ENCODE results near the gene VPS13A.

The VPS13A gene

DNA sequence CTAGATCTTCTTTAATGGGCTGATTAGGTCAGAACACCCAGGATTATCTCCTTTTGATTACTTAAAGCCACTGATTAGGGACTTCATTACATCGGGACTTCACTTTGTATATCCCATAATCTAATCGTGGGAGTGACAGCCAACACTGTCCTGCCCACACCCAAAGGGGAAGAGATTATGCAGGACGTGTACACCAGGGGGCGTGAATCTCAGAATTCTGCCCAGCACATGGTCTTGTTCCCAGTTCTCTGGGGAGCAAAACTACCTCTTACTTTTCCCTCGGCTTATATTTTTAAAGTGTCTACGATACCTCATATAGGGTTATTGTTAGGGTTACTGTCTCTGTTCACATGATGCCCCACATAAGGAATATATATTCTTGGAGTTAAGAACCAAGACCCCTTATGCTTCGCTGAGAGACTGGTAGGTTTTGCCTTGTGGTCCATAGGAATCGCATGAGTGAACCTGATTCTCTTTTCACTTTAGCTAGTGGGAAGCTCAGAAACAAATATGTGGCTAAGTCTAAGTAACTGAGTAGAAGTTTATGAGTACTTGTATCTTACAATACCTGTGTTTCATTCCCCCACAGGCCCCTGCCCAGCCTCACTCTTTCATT, 278.1 kb downstream of the VPS13A start:
- H3K27me3 ChIP-seq (ENCODE audit: insufficient read depth, insufficient read length) = no peaks in the 10 kb centered on the region
- no peak overlapping the region for H3K9ac ChIP-seq (ENCODE audit: insufficient read length, low read depth)
- no peak overlapping the region for H3K4me3 ChIP-seq (ENCODE audit: insufficient read length, low read depth)
- H3K36me3 ChIP-seq (ENCODE audit: insufficient read depth, insufficient read length, low read length) = no peaks in the 10 kb centered on the region
- H3K4me1 ChIP-seq (ENCODE audit: insufficient read depth, insufficient read length) = peaks cover 2% of the 10 kb centered on the region
- H3K9me3 ChIP-seq (ENCODE audit: insufficient read depth, low read length) = no peaks in the 10 kb centered on the region
- TF ChIP-seq YY1 (IDR thresholded peaks at IDR 0.05; ENCODE audit: insufficient read depth, insufficient read length) (no peak), ZNF274 (IDR thresholded peaks at IDR 0.05; ENCODE audit: low read depth, low read length) (no peak), SUZ12 (IDR thresholded peaks at IDR 0.05; ENCODE audit: extremely low read depth, insufficient read depth, insufficient read length) (no peak)
- no peak for DNase-seq (ENCODE audit: low read depth, low spot score)

DNA sequence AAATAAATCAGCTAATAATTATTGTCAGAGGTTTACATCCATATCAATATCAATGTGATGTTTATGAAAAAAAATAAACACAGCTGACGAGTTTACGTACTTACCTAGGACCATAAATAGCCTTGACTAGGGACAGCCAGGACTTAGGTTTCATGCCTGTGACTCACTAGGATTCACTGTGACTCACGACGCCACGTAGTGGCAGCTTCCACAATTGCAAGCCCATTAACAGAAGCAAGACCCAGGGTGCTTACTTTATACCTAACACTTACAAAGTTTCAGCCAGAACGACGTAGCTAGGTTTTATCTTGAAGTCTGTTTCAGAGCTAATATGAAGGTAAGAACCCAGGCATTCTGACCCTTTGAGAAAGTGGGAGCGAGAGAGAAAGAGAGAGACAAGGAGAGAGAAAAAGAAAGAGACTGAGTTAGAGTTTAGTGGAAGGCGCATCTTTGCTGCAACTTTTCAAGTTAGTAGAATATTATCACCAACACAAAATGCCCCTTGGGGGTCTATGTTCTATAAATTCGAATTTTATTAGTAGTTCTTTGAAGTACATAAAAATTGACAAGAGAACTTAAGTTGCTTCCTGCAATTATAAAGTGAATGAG, 279.6 kb downstream of the VPS13A start:
- no peaks in the 10 kb centered on the region for H3K9me3 ChIP-seq (ENCODE audit: insufficient read depth, low read length)
- TF ChIP-seq SUZ12 (IDR thresholded peaks at IDR 0.05; ENCODE audit: extremely low read depth, insufficient read depth, insufficient read length) = no peak
- no peak overlapping the region for H3K4me3 ChIP-seq (ENCODE audit: insufficient read length, low read depth)
- no peak overlapping the region for H3K9ac ChIP-seq (ENCODE audit: insufficient read length, low read depth)
- no peaks in the 10 kb centered on the region for H3K27me3 ChIP-seq (ENCODE audit: insufficient read depth, insufficient read length)
- peaks cover 2% of the 10 kb centered on the region for H3K4me1 ChIP-seq (ENCODE audit: insufficient read depth, insufficient read length)
- H3K36me3 ChIP-seq (ENCODE audit: insufficient read depth, insufficient read length, low read length) = no peaks in the 10 kb centered on the region
- DNase-seq (ENCODE audit: low read depth, low spot score) = peak; percentile 93

DNA sequence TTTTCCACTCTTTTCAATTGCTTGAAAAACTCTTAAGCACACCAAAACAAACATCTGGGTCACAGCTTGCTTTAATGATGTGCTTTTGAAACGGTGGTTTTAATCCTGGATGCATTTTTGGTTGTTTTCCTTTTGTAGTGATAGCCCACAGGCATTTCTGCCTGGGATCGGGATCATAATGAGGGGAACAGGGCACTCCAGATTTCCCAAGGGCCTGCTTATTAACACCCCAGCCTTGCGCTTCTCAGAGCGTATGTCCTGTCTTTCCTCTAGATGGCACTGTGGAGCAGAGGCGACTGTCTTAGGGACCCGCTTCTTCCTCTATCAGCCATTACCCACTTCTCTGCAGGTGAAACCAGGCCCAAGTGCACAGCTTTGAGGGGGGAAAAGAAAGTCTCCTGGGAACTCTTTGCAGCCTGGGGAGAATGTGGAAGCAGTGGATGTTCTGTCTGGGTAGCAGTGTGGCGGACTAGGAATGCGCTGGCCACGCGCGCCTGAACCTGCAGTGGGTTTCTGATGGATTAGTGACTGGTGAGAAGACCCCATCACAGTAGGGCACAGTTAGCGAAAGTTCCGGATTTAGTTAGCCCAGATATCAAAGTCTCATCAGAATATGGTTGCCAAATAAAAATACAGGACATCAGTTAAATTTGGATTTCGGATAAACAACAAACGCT, 280.7 kb downstream of the VPS13A start:
- Histone ChIP-seq H3K9me3 (ENCODE audit: insufficient read depth, low read length) (no peaks in the 10 kb centered on the region), H3K27me3 (ENCODE audit: insufficient read depth, insufficient read length) (no peaks in the 10 kb centered on the region), H3K9ac (ENCODE audit: insufficient read length, low read depth) (no peak overlapping the region), H3K36me3 (ENCODE audit: insufficient read depth, insufficient read length, low read length) (no peaks in the 10 kb centered on the region), H3K4me3 (ENCODE audit: insufficient read length, low read depth) (no peak overlapping the region), H3K4me1 (ENCODE audit: insufficient read depth, insufficient read length) (peaks cover 2% of the 10 kb centered on the region)
- TF ChIP-seq ZNF274 (IDR thresholded peaks at IDR 0.05; ENCODE audit: low read depth, low read length) (no peak), SUZ12 (IDR thresholded peaks at IDR 0.05; ENCODE audit: extremely low read depth, insufficient read depth, insufficient read length) (no peak), YY1 (IDR thresholded peaks at IDR 0.05; ENCODE audit: insufficient read depth, insufficient read length) (no peak)
- peak; percentile 68 for DNase-seq (ENCODE audit: low read depth, low spot score)

DNA sequence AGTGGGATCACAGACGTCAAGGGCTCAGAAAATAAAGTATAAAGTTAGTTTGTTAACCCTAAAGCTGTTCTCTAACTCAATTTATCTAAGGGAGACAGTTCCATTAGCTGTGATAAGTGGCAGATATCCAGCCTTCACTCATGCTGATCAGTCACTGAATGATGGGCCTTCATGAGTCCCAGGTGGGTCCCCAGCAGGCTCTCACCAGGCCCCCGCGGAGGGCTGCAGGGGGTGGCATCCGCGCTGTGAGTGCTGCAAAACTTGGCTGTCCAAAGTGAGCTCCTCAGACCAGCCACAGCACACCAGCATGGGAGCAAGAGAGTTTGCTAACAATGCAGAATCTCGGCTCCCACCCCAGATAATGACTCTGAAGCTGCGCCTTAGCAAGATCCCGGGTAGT, 283.6 kb downstream of the VPS13A start:
- Histone ChIP-seq H3K4me1 (ENCODE audit: insufficient read depth, insufficient read length) (peaks cover 2% of the 10 kb centered on the region), H3K27me3 (ENCODE audit: insufficient read depth, insufficient read length) (no peaks in the 10 kb centered on the region), H3K4me3 (ENCODE audit: insufficient read length, low read depth) (no peak overlapping the region), H3K9me3 (ENCODE audit: insufficient read depth, low read length) (no peaks in the 10 kb centered on the region), H3K36me3 (ENCODE audit: insufficient read depth, insufficient read length, low read length) (no peaks in the 10 kb centered on the region), H3K9ac (ENCODE audit: insufficient read length, low read depth) (no peak overlapping the region)
- DNase-seq (ENCODE audit: low read depth, low spot score) = no peak
- TF ChIP-seq SUZ12 (IDR thresholded peaks at IDR 0.05; ENCODE audit: extremely low read depth, insufficient read depth, insufficient read length) = no peak
- no peak for TF ChIP-seq ZNF274 (IDR thresholded peaks at IDR 0.05; ENCODE audit: low read depth, low read length)
- no peak for TF ChIP-seq YY1 (IDR thresholded peaks at IDR 0.05; ENCODE audit: insufficient read depth, insufficient read length)

DNA sequence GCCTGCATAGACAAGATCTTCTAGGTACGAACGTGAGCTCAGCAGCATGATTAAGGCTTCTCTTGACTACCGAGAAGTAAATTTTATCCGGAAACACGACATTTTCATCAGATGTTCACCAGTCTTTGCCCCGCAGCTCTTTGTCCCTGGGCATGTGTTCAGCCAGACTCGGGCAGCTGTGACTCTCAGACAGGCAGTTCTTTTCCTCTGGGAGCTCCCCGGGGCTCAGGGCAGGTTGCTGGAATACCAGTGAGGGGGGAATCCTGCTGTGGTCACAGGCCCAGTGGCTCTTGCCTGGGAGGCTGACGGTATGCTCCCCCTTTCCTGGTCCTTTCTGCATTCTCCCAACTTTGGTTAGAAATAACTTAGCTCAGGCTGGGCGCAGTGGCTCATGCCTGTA, 284.7 kb downstream of the VPS13A start:
- TF ChIP-seq YY1 (IDR thresholded peaks at IDR 0.05; ENCODE audit: insufficient read depth, insufficient read length) (no peak), ZNF274 (IDR thresholded peaks at IDR 0.05; ENCODE audit: low read depth, low read length) (no peak), SUZ12 (IDR thresholded peaks at IDR 0.05; ENCODE audit: extremely low read depth, insufficient read depth, insufficient read length) (no peak)
- DNase-seq (ENCODE audit: low read depth, low spot score) = no peak
- no peaks in the 10 kb centered on the region for H3K36me3 ChIP-seq (ENCODE audit: insufficient read depth, insufficient read length, low read length)
- no peaks in the 10 kb centered on the region for H3K4me1 ChIP-seq (ENCODE audit: insufficient read depth, insufficient read length)
- H3K9ac ChIP-seq (ENCODE audit: insufficient read length, low read depth) = no peak overlapping the region
- H3K4me3 ChIP-seq (ENCODE audit: insufficient read length, low read depth) = no peak overlapping the region
- no peaks in the 10 kb centered on the region for H3K27me3 ChIP-seq (ENCODE audit: insufficient read depth, insufficient read length)
- H3K9me3 ChIP-seq (ENCODE audit: insufficient read depth, low read length) = no peaks in the 10 kb centered on the region

DNA sequence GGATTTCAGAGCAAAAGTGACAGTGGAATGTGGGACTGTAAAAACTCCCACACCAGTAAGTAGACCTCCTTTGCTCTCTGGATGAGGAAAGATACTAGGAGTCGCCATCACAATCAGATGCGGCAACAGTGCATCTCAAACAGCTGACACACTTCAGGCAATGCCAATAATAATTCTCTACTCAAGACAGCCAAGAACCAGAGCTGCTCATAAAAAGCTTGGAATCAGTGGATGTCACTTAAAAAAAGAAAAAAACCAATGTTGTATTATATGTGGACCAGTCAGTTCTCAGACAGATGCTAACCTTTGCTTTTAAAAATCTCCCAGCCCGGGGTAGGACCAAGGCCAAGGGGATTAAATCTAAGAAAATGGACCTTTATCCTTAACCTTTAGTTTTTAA, 285.8 kb downstream of the VPS13A start:
- no peaks in the 10 kb centered on the region for H3K27me3 ChIP-seq (ENCODE audit: insufficient read depth, insufficient read length)
- no peak for TF ChIP-seq YY1 (IDR thresholded peaks at IDR 0.05; ENCODE audit: insufficient read depth, insufficient read length)
- TF ChIP-seq SUZ12 (IDR thresholded peaks at IDR 0.05; ENCODE audit: extremely low read depth, insufficient read depth, insufficient read length) = no peak
- no peak for TF ChIP-seq ZNF274 (IDR thresholded peaks at IDR 0.05; ENCODE audit: low read depth, low read length)
- H3K36me3 ChIP-seq (ENCODE audit: insufficient read depth, insufficient read length, low read length) = no peaks in the 10 kb centered on the region
- no peaks in the 10 kb centered on the region for H3K9me3 ChIP-seq (ENCODE audit: insufficient read depth, low read length)
- no peak overlapping the region for H3K9ac ChIP-seq (ENCODE audit: insufficient read length, low read depth)
- no peaks in the 10 kb centered on the region for H3K4me1 ChIP-seq (ENCODE audit: insufficient read depth, insufficient read length)
- DNase-seq (ENCODE audit: low read depth, low spot score) = no peak
- no peak overlapping the region for H3K4me3 ChIP-seq (ENCODE audit: insufficient read length, low read depth)

DNA sequence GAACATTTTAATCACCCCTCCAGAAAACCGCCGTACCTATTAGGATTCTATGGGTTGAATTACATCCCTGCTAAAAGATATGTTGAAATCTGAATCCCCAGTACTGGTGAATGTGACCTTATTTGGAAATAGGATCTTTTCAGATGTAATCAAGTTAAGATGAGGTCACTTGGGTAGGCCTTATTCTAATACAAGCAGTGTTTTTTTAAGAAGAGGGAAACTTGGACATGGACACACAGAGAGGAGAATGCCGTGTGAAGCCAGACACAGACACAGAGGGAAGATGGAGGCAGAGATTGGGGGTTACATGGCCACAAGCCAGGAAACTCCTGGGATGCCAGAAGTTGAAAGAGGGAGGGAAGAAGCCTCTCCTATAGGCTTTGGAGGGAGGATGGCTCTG, 287.3 kb downstream of the VPS13A start:
- no peaks in the 10 kb centered on the region for H3K27me3 ChIP-seq (ENCODE audit: insufficient read depth, insufficient read length)
- no peak overlapping the region for H3K9ac ChIP-seq (ENCODE audit: insufficient read length, low read depth)
- no peaks in the 10 kb centered on the region for H3K36me3 ChIP-seq (ENCODE audit: insufficient read depth, insufficient read length, low read length)
- no peak for DNase-seq (ENCODE audit: low read depth, low spot score)
- no peaks in the 10 kb centered on the region for H3K4me1 ChIP-seq (ENCODE audit: insufficient read depth, insufficient read length)
- TF ChIP-seq YY1 (IDR thresholded peaks at IDR 0.05; ENCODE audit: insufficient read depth, insufficient read length) (no peak), ZNF274 (IDR thresholded peaks at IDR 0.05; ENCODE audit: low read depth, low read length) (no peak), SUZ12 (IDR thresholded peaks at IDR 0.05; ENCODE audit: extremely low read depth, insufficient read depth, insufficient read length) (no peak)
- H3K4me3 ChIP-seq (ENCODE audit: insufficient read length, low read depth) = no peak overlapping the region
- H3K9me3 ChIP-seq (ENCODE audit: insufficient read depth, low read length) = no peaks in the 10 kb centered on the region

Measured in NT2/D1 (cell line).